NCI-H2227 (cell line): ENCODE data around the gene TTLL12.

Source experiments
- DNase-seq: peaks from one replicate; lab custom pipeline; 2025; ENCODE audit not compliant: unreplicated experiment; lab: John Stamatoyannopoulos, UW

Gene TTLL12

GRCh38 chr22:43131773-43132501, 55.0 kb downstream of the TTLL12 start:
- DNase-seq: no peak

DNA sequence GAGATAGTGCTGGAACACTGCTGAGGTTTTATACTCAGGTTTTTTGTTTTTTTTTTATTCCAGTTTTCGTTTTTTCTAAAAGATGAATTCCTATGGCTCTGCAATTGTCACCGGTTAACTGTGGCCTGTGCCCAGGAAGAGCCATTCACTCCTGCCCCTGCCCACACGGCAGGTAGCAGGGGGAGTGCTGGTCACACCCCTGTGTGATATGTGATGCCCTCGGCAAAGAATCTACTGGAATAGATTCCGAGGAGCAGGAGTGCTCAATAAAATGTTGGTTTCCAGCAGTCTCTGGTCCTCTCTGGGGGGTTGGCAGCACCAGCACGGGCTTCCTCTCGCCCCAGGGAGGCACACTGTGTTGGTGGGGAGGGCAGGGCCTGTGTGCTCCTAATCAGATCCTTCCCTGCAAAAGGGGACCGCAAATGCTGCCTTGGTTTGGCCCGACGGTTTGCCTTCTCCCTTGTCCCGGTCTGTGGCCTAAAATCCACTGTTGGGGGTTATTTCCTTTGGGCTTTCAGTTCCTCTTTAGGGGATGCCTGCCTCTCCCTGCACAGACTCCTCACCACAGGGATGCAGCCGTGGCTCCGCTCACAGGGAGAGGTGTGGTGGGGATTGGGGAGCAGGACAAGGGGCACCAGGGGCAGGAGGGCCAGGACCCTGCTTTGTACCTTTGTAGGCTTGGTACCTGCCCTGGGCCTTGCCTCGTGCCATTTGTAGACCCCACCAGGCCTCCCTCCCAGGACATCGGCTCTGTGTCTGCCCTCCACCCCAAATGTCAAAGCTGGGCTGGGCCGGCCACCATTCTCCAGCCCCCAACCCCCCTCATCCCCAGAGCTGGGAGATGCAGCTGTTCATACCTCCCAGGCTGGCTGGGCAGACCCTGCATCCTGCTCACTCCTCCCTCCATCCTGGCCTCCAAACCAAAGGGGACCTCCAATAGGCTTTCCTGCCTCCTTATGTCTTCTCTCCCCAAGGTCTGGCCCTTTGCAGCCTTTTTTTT, 57.2 kb downstream of the TTLL12 start:
- DNase-seq: no peak

DNA sequence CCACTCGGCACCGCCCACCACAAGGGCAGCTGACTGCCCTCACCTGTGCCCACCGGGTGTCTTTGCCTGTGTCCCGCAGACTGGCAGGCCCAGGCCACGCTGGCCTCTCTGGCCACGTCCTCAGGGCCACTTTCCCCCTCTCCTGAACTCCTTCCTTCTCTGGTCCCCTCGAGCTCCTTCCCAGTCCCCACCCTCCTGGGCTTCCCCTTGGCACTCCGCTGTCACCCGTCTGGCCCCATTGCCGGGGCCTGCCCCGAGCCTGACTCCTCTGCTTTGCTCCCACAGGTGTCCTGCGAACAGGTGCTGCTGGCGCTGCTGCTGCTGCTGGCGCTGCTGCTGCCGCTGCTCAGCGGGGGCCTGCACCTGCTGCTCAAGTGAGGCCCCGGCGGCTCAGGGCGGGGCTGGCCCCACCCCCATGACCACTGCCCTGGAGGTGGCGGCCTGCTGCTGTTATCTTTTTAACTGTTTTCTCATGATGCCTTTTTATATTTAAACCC, 58.0 kb downstream of the TTLL12 start:
- DNase-seq: peak; percentile 27

DNA sequence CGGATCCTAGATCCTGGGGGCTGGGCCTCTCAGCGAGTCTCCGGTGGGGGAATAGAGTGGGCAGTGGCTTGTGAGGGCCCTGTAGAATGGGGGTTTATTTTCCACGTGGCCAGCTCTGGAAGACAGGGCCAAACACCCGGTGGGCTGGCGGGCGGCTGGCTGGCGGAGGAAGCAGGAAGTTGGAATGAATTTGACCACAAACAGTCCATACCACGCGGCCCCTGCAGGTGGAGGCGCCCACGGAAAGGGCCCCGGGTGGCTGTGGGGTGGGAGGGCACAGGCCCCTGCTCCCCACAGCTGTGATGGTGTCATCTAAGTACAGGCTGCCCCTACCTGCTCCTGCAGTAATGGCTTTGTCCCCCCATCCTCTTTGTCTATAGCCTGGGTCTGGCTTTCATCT, 58.8 kb downstream of the TTLL12 start:
- DNase-seq: no peak

GRCh38 chr22:43127166-43127908, 59.6 kb downstream of the TTLL12 start:
- DNase-seq: no peak

DNA sequence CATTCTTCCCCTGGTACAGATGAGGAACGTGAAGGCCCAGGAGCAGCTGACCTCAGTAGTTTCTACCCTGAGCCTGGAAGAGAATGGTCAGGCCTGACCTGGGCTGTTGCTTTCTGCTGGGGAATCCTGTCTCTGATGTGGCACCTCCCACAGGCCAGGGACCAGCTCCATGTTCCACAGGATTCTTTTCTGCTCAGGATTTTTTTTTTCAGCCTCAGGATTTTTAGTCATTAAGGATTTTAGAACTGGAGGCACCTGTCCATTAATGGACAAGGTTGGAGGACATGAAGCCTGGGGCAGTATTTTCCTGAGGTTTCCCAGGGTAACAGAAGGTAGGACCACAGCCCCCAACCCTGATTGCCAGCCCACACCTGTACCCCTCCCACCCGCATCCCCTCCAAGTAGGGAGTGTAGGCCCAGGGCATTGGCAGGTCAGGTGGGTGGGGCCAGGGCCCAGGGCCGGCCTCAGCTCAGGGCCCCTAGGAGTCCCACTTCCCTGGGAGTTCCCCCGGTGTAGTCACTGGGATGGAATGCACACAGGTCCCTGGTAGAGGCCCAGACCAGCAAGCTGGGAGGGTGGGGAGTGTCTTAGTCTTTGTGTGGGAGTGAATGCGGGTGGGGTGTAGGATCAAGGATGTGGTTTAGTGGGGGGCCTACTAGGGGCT, 60.3 kb downstream of the TTLL12 start:
- DNase-seq: no peak

- DNase-seq: no peak
These were observed 67.9 kb downstream of the TTLL12 start for GRCh38 chr22:43118953-43119458.

DNA sequence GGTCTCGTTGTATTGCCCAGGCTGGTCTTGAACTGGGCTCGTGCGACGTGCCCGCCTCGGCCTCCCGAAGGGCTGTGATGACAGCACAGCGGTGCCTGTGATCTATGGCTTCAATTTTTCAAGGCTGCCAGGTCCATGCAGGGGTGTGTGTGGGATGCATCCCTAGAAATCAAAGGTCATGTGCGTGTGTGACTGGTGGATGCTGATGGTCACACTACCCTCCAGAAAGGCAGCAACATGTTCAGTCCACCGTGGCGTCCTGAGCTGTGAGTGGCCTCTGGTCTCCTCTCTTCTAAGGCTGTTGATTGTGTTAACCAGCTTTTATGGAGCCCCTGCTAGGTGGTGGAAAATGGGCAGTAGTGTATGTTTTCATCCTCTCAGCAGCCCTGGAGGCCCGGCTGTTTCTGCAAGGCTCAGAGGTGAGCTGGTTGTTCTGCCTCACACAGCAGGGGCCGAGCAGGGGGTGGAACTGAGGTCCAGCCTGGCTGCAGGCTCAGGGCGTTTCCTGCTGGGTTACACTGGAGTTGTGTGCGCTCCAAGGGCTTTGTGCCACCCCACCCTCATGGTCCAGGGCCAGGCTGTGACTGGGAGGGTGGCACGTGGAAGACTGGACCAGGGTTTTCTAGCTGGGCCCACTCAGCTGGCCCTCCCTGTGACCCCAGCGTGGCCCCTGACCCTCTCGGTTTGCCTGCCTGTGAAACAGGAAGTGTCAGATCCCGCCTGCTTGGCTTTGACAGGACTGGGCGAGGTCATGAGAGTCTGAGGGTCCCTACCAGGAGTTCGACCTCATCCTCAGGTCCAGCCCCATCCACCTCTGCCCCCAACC, 68.7 kb downstream of the TTLL12 start:
- no peak for DNase-seq

- DNase-seq: no peak
These were observed 70.0 kb downstream of the TTLL12 start for GRCh38 chr22:43116932-43117331.
